CD4-positive, alpha-beta T cell treated with Interleukin-17A for 1 hour (primary cell): ENCODE data around the gene CMTM3.
"Not testable (repeated sequence)": the region's sequence is repeated elsewhere in the genome, so short reads cannot be mapped to it uniquely, and the experiment has no call there.

Experiments used
- DNase-seq: peaks from one replicate; pipeline ENCODE4 v3.0.0-alpha.2; 2020

CMTM3 gene

GRCh38 chr16:66637806-66638205 is 33.3 kb downstream of the CMTM3 start:
- no peak for DNase-seq

- no peak for DNase-seq
These were observed 34.8 kb downstream of the CMTM3 start for GRCh38 chr16:66639091-66639885.

GRCh38 chr16:66640724-66641314 is 36.3 kb downstream of the CMTM3 start:
- no peak for DNase-seq

GRCh38 chr16:66641387-66641786 is 36.9 kb downstream of the CMTM3 start:
- no peak for DNase-seq

- DNase-seq = no peak
These were observed 43.4 kb downstream of the CMTM3 start for GRCh38 chr16:66647866-66648265.

GRCh38 chr16:66649167-66649566 is 44.7 kb downstream of the CMTM3 start:
- DNase-seq = no peak

- no peak for DNase-seq
These were observed 45.2 kb downstream of the CMTM3 start for GRCh38 chr16:66649636-66650205.

GRCh38 chr16:66650707-66651473 is 46.4 kb downstream of the CMTM3 start:
- DNase-seq = peak; percentile 84

- DNase-seq = no peak
These were observed 46.9 kb downstream of the CMTM3 start for GRCh38 chr16:66651474-66651765.

- DNase-seq = no peak
These were observed 47.5 kb downstream of the CMTM3 start for GRCh38 chr16:66651965-66652364.

- DNase-seq = no peak
These were observed 48.3 kb downstream of the CMTM3 start for GRCh38 chr16:66652661-66653360.

GRCh38 chr16:66653581-66654350 is 49.3 kb downstream of the CMTM3 start:
- DNase-seq = no peak

GRCh38 chr16:66656547-66656946 is 52.0 kb downstream of the CMTM3 start:
- DNase-seq = no peak

- DNase-seq = no peak
These were observed 53.8 kb downstream of the CMTM3 start for GRCh38 chr16:66658143-66658859.

GRCh38 chr16:66658860-66659190 is 54.3 kb downstream of the CMTM3 start:
- no peak for DNase-seq

- no peak for DNase-seq
These were observed 56.1 kb downstream of the CMTM3 start for GRCh38 chr16:66660422-66661209.

GRCh38 chr16:66661210-66661560 is 56.7 kb downstream of the CMTM3 start:
- DNase-seq = no peak

GRCh38 chr16:66661671-66662346 is 57.3 kb downstream of the CMTM3 start:
- not testable (repeated sequence) for DNase-seq

GRCh38 chr16:66662445-66663194 is 58.1 kb downstream of the CMTM3 start:
- DNase-seq = no peak
